ENCODE data around the gene RIPOR1.
"Not testable (repeated sequence)": the region's sequence is repeated elsewhere in the genome, so short reads cannot be mapped to it uniquely, and the experiment has no call there.

Gene RIPOR1

DNA sequence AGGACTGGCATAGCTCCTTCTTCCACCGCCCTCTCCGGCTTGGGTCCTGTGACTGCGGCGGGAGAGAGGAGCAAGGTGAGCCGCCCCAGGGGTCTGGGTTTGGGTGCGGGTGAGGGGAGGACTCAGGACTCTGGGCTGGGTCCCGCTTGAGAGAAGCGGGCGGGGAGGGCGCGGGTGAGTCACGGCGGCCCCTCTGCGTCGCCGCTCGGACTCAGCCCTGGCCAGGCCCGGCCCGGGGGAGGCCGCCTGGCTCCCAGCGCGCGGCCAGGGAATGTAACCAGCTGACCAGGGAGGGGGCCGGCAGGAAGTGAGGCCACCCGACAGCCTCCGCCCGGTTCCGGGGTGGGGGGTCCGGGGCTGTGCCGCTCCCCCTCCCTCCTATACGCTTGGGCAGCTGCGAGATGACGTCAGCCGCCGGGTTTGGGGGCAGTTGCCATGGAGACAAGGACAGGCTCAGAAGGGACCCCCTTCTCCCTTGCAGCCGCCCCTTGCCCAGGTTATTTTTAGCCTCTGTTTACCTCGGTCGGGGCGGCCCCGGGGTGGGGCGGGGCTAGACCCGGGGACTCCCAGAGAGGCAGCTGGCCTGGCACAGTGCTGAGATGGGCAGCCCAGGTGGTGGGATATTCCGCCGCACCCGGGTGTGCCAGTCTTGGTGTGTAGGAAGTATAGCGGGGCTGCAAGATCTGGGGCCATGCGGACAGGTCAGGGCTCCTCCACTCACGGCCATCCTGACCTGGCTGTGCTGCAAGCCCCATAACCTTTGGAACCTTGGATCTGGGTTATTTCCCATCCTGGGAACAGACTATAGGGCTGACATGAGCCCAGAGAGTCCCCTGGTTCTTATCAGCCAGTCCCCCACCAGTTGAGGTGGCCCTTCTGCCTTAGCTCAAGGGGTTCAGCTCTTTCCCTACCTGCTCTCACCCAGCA is 1.6 kb downstream of the RIPOR1 start:
- DNase-seq (ENCODE audit: low read depth), result peak; percentile 73
- peak overlapping the region; percentile 89 for H3K4me3 ChIP-seq (ENCODE audit: low read length)
- TF ChIP-seq, protein P1, sequence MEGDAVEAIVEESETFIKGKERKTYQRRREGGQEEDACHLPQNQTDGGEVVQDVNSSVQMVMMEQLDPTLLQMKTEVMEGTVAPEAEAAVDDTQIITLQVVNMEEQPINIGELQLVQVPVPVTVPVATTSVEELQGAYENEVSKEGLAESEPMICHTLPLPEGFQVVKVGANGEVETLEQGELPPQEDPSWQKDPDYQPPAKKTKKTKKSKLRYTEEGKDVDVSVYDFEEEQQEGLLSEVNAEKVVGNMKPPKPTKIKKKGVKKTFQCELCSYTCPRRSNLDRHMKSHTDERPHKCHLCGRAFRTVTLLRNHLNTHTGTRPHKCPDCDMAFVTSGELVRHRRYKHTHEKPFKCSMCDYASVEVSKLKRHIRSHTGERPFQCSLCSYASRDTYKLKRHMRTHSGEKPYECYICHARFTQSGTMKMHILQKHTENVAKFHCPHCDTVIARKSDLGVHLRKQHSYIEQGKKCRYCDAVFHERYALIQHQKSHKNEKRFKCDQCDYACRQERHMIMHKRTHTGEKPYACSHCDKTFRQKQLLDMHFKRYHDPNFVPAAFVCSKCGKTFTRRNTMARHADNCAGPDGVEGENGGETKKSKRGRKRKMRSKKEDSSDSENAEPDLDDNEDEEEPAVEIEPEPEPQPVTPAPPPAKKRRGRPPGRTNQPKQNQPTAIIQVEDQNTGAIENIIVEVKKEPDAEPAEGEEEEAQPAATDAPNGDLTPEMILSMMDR (conservative IDR thresholded peaks at IDR 0.05; ENCODE audit: low read length), result no peak

DNA sequence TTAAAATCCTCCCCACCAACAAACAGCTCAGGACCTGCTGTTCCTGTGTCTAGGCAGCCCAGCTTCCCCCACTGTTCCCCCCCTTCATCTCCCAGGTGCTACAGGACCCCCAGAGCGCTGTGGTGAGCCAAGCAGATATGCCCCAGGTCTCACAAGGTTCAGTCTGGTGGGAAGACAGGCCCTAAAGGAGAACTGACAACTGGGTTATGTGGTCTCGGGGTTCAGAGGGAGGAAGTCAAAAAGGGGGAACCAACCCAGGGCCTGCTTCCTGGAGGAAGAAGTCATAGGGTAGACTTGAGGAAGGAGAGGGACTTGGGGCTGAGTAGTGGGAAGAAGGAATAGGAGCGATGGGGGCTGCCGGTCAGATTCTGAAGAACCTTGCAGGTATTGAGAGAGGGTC is 2.6 kb downstream of the RIPOR1 start:
- TF ChIP-seq, protein P1 (conservative IDR thresholded peaks at IDR 0.05; ENCODE audit: low read length), result no peak
- peak overlapping the region; percentile 8 for H3K4me3 ChIP-seq (ENCODE audit: low read length)
- no peak for DNase-seq (ENCODE audit: low read depth)

DNA sequence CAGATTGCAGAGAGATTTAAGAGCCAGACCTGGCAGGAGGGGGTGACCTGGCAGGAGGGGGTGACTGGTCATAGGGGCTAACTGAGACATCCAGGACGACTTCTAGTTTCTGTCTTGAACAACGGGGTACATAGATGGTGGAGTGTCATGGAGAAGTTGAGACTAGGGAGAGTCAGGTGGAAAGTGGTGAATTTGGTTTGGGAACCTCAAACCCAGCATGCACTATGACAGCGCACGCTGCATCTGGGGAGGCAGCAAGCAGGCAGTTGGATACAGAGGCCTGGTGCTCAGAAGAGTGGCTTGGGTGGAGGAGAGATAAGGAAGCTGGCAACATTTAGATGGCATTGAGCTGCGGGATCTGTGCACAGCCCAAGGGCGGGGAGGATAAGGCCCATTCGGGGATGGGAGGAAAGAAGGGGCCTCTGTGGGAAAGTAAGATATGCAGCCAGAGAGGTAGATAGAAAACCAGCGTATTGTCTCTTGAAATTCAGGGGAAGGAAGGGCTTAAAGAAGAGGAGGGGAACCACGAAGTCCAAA is 4.5 kb downstream of the RIPOR1 start:
- no peak for DNase-seq (ENCODE audit: low read depth)
- H3K4me3 ChIP-seq (ENCODE audit: low read length), result no peak overlapping the region
- TF ChIP-seq, protein P1 (conservative IDR thresholded peaks at IDR 0.05; ENCODE audit: low read length), result no peak

DNA sequence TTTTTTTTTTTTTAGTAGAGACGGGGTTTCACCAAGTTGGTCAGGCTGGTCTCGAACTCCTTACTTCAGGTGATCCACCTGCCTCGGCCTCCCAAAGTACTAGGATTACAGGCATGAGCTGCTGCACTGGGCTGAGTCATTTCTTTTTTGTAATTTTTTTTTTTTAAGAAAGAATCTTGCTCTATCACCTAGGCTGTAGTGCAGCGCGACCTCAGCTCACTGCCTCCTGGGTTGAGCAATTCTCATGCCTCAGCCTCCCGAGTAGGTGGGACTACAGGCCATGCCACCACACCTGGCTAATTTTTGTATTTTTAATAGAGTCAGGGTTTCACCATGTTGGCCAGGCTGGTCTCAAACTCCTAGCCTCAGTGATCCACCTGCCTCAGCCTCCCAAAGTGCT is 5.4 kb downstream of the RIPOR1 start:
- not testable (repeated sequence) for DNase-seq (ENCODE audit: low read depth); H3K4me3 ChIP-seq (ENCODE audit: low read length)

DNA sequence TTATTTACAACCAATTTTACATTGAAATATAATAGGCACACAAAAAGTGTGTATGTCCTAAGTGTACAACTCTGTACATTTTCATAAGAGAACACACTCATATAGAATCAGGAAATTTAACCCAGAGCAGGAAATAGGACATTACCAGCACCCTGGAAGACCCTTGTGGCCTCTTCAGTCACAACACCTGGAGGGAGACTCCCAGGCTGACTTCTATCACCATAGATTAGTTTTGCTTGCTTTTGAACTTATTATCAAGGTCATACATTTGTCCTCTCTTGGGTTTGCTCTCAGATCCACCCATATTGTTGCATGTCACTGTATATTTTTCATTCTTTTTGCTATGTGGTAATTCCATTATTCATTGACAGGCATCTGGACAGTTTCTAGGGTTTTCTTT is 5.8 kb downstream of the RIPOR1 start:
- no peak overlapping the region for H3K4me3 ChIP-seq (ENCODE audit: low read length)
- no peak for DNase-seq (ENCODE audit: low read depth)
- TF ChIP-seq, protein P1 (conservative IDR thresholded peaks at IDR 0.05; ENCODE audit: low read length), result no peak

DNA sequence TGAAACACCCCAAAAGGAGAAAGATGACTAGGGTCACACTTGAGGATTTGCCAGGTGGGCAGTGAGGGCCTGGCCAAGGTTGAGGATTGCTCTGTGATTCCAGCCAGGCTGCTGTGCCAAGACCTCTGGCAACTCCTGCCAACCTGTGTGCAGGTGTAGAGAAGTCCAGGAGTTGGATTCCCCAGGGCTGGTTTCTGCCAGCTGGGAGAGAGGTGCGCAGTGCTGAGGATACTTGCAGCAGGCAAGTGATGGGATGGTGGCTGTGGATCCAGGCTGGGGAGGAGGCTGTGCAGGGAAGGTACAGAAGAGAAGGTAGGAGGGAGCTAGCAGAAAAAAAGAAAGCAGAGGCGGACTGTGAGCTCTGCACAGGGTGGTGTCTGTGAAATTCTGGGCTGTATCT is 6.6 kb downstream of the RIPOR1 start:
- no peak overlapping the region for H3K4me3 ChIP-seq (ENCODE audit: low read length)
- DNase-seq (ENCODE audit: low read depth), result no peak
- TF ChIP-seq, protein P1 (conservative IDR thresholded peaks at IDR 0.05; ENCODE audit: low read length), result no peak

DNA sequence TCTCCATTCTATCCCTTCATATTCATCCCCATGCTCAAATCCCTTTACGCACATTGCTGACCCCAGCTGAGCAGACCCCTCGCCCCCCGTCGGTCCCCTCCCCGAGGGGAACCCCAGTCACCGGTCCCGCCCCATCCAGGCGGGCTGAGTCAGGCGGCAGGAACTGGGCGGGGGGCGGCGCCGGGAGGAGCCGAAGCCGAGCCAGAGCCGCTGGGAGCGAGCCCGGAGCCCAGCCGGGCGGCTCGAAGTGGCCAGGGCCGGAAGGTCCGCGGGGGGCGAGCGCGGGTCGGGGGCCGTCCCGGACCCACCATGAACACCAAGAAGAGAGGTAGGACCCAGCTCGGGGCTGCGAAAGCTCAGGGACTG is 8.6 kb downstream of the RIPOR1 start:
- TF ChIP-seq, protein P1 (conservative IDR thresholded peaks at IDR 0.05; ENCODE audit: low read length), result no peak
- peak; percentile 35 for DNase-seq (ENCODE audit: low read depth)
- peak overlapping the region; percentile 73 for H3K4me3 ChIP-seq (ENCODE audit: low read length)
